GM12873 (cell line): ENCODE results near the gene HNF1B.

ENCODE experiments used
- TF ChIP-seq, protein P1 (sequence below): IDR thresholded peaks from 2 replicates; pipeline ENCODE4 v1.5.1; 2012; ENCODE audit warnings: low read depth, mild to moderate bottlenecking, moderate library complexity, low read length, control low read depth; ENCODE audit not compliant: insufficient read depth; ENCODE audit errors: missing control alignments

Gene HNF1B

DNA sequence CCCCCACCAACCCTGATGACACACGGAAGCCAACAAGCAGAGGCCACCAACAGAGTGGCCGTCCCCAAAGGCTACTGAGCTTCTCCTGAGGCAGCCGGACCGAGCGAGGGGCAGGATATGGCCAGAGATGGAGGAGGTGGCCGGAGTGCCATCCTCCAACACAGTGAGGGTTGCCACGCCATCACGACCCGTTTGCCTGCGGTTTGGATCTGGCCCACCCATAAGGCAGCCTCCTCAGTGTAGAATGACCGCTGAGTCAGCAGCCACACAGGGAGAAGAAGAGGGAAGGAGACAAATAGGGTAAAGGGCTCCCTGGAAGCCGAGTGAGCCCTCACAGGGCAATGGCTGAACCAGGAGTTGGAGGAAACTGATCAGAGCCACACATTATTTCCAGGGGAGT is 13.8 kb downstream of the HNF1B start:
- TF ChIP-seq, protein P1, sequence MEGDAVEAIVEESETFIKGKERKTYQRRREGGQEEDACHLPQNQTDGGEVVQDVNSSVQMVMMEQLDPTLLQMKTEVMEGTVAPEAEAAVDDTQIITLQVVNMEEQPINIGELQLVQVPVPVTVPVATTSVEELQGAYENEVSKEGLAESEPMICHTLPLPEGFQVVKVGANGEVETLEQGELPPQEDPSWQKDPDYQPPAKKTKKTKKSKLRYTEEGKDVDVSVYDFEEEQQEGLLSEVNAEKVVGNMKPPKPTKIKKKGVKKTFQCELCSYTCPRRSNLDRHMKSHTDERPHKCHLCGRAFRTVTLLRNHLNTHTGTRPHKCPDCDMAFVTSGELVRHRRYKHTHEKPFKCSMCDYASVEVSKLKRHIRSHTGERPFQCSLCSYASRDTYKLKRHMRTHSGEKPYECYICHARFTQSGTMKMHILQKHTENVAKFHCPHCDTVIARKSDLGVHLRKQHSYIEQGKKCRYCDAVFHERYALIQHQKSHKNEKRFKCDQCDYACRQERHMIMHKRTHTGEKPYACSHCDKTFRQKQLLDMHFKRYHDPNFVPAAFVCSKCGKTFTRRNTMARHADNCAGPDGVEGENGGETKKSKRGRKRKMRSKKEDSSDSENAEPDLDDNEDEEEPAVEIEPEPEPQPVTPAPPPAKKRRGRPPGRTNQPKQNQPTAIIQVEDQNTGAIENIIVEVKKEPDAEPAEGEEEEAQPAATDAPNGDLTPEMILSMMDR: no peak

GRCh38 chr17:37729905-37730304 is 15.0 kb downstream of the HNF1B start:
- TF ChIP-seq, protein P1: no peak

DNA sequence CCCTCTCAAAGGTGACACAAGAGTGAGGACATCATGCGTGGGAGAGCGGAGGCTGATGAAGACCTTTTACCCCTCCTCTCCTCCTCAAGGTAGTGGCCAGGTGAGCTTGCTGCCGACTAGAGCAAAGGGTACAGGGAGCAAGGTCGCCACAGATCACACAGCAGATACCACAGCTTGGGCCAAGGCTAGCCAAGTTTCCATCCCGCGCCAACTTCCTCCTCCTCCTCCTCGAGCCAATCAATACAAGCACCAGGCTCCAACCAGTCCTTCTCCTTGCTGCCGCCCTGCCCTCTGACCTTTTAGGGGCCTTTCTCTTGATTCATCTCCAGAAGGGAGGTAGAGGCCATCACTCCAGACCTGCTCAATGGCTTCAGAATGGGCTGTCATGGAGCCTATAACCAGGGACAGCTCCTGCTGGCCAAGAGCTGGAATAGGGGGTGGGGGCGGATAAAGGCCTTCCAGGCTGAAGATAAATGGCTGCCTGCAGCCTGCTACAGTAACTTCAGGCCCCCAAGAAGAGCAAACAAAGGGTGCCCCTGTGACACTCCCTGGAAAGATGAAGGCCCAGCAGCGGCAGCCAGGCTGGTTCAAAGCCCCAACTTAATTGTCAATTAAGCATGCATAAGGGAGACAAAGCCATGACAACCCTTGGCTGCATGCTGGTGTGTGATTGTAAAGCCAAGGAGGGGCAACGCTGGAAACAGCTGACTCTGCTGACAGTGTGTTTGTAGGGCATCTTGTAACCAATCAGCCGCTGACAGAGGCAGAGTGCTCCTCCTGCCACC is 17.8 kb downstream of the HNF1B start:
- TF ChIP-seq, protein P1: no peak

DNA sequence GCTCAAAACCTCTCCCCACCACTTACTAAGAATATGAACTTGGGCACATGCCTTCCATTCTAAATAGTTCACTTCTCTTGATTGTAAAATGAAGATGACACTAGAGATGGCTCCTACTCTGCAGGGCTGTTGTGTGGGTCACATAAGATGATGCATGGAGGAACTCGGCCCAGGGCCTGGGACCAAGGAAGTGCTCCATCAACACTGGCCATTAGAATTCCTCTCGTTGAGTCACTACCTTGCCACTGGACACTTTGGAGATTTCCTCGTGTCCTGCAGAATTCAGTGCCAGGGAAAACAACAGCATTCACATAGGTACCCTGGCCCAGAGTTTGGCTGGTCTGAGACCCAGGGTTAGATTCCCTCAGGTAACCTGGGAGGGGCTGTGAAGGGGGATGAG is 18.6 kb downstream of the HNF1B start:
- TF ChIP-seq, protein P1: no peak

- TF ChIP-seq, protein P1: no peak
These were observed 19.2 kb downstream of the HNF1B start for GRCh38 chr17:37725601-37726146.

DNA sequence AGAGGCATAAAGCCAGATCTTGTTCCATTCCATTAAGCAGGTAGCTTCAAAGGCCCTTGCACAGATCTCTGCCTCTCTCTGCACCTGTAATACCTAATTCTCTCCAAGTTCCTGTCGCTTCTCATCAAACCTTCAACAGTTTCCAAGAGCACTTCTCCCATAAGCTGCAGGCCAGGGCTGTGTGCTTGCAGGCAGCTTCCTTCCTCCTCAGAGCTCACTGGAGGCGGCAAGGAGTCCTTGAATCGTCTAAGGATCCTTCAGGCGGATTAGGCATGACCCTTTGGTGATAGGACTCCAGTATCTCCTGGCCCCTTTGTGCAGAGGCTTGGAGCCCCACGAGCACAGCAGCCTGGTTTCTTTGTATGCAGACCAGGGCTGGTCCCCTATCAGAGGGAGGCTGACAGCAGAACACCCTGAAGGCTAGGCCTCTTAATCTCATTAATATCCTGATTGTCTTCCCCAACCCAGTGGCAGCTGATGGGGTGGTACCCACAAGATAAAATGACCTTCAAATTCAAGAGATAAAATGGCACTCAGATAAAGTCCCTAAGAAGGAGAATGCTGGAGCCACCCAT is 19.8 kb downstream of the HNF1B start:
- TF ChIP-seq, protein P1: no peak

GRCh38 chr17:37720989-37721388 is 23.9 kb downstream of the HNF1B start:
- TF ChIP-seq, protein P1: no peak
